T-helper 1 cell treated with Interleukin-12 subunit alpha and Interleukin-12 subunit beta and Interleukin-4 antibody, amounts not matched to agents 30 μg/mL and 1 μg/mL, for 36 hours (primary cell): ENCODE data around the gene CAPNS2.

Source experiments
- H3K27ac Mint-ChIP-seq: one replicate; pipeline ENCODE4 v1.8.0; 2021; ENCODE audit warnings: mild to moderate bottlenecking, mixed read lengths
- H3K27me3 Mint-ChIP-seq: one replicate; pipeline ENCODE4 v1.8.0; 2021; ENCODE audit warnings: low read depth, mixed read lengths
- H3K36me3 Mint-ChIP-seq: one replicate; pipeline ENCODE4 v1.8.0; 2021; ENCODE audit warnings: low read depth, mixed read lengths
- H3K4me1 Mint-ChIP-seq: one replicate; pipeline ENCODE4 v1.8.0; 2021; ENCODE audit warnings: low read depth, mixed read lengths
- H3K4me3 Mint-ChIP-seq: one replicate; pipeline ENCODE4 v1.8.0; 2021; ENCODE audit warnings: mild to moderate bottlenecking, moderate library complexity, mixed read lengths
- H3K9me3 Mint-ChIP-seq: one replicate; pipeline ENCODE4 v1.8.0; 2021; ENCODE audit warnings: mixed read lengths

Gene CAPNS2

GRCh38 chr16:55557186-55557585 lies 9.3 kb upstream of the CAPNS2 start:
- H3K27ac Mint-ChIP-seq, result no peak overlapping the region
- no peaks in the 10 kb centered on the region for H3K36me3 Mint-ChIP-seq
- H3K4me3 Mint-ChIP-seq, result no peak overlapping the region
- no peaks in the 10 kb centered on the region for H3K9me3 Mint-ChIP-seq
- H3K4me1 Mint-ChIP-seq, result no peaks in the 10 kb centered on the region
- no peaks in the 10 kb centered on the region for H3K27me3 Mint-ChIP-seq

GRCh38 chr16:55559233-55559632 lies 7.3 kb upstream of the CAPNS2 start:
- Mint-ChIP-seq H3K27me3 (peaks cover 6% of the 10 kb centered on the region), H3K4me3 (no peak overlapping the region), H3K36me3 (no peaks in the 10 kb centered on the region), H3K4me1 (no peaks in the 10 kb centered on the region), H3K9me3 (no peaks in the 10 kb centered on the region), H3K27ac (no peak overlapping the region)

- Mint-ChIP-seq H3K9me3 (no peaks in the 10 kb centered on the region), H3K27me3 (peaks cover 6% of the 10 kb centered on the region), H3K36me3 (no peaks in the 10 kb centered on the region), H3K27ac (no peak overlapping the region), H3K4me3 (no peak overlapping the region), H3K4me1 (no peaks in the 10 kb centered on the region)
These were observed 6.5 kb upstream of the CAPNS2 start for GRCh38 chr16:55559933-55560516.

- Mint-ChIP-seq H3K4me1 (no peaks in the 10 kb centered on the region), H3K4me3 (no peak overlapping the region), H3K27me3 (peaks cover 6% of the 10 kb centered on the region), H3K27ac (no peak overlapping the region), H3K9me3 (no peaks in the 10 kb centered on the region), H3K36me3 (no peaks in the 10 kb centered on the region)
These were observed 5.1 kb upstream of the CAPNS2 start for GRCh38 chr16:55561319-55561848.

- Mint-ChIP-seq H3K4me1 (no peaks in the 10 kb centered on the region), H3K27ac (no peak overlapping the region), H3K36me3 (no peaks in the 10 kb centered on the region), H3K27me3 (peaks cover 12% of the 10 kb centered on the region), H3K4me3 (no peak overlapping the region), H3K9me3 (no peaks in the 10 kb centered on the region)
These were observed 3.5 kb upstream of the CAPNS2 start for GRCh38 chr16:55562936-55563335.

- Mint-ChIP-seq H3K9me3 (no peaks in the 10 kb centered on the region), H3K4me1 (no peaks in the 10 kb centered on the region), H3K27me3 (peaks cover 12% of the 10 kb centered on the region), H3K4me3 (no peak overlapping the region), H3K36me3 (no peaks in the 10 kb centered on the region), H3K27ac (no peak overlapping the region)
These were observed 2.7 kb upstream of the CAPNS2 start for GRCh38 chr16:55563797-55564196.

- Mint-ChIP-seq H3K4me3 (no peak overlapping the region), H3K36me3 (no peaks in the 10 kb centered on the region), H3K9me3 (no peaks in the 10 kb centered on the region), H3K27ac (no peak overlapping the region), H3K4me1 (no peaks in the 10 kb centered on the region), H3K27me3 (peaks cover 12% of the 10 kb centered on the region)
These were observed 1.4 kb upstream of the CAPNS2 start for GRCh38 chr16:55565086-55565485.

- no peak overlapping the region for H3K4me3 Mint-ChIP-seq
- no peaks in the 10 kb centered on the region for H3K9me3 Mint-ChIP-seq
These were observed 898 bp downstream of the CAPNS2 start for GRCh38 chr16:55567382-55567781.

GRCh38 chr16:55568207-55568606 lies 1.7 kb downstream of the CAPNS2 start:
- Mint-ChIP-seq H3K27me3 (peaks cover 12% of the 10 kb centered on the region), H3K36me3 (no peaks in the 10 kb centered on the region), H3K27ac (no peak overlapping the region), H3K9me3 (no peaks in the 10 kb centered on the region), H3K4me1 (no peaks in the 10 kb centered on the region), H3K4me3 (no peak overlapping the region)

More at GRCh38 chr16:55567382-55567781, 898 bp downstream of the CAPNS2 start:
- no peaks in the 10 kb centered on the region for H3K36me3 Mint-ChIP-seq
- no peak overlapping the region for H3K27ac Mint-ChIP-seq
- peaks cover 12% of the 10 kb centered on the region for H3K27me3 Mint-ChIP-seq
- H3K4me1 Mint-ChIP-seq, result no peaks in the 10 kb centered on the region

- Mint-ChIP-seq H3K36me3 (no peaks in the 10 kb centered on the region), H3K27ac (no peak overlapping the region), H3K4me1 (no peaks in the 10 kb centered on the region), H3K4me3 (no peak overlapping the region), H3K9me3 (no peaks in the 10 kb centered on the region), H3K27me3 (peaks cover 10% of the 10 kb centered on the region)
These were observed 2.5 kb downstream of the CAPNS2 start for GRCh38 chr16:55569025-55569424.

- H3K9me3 Mint-ChIP-seq, result no peaks in the 10 kb centered on the region
- no peaks in the 10 kb centered on the region for H3K36me3 Mint-ChIP-seq
- H3K27me3 Mint-ChIP-seq, result peaks cover 10% of the 10 kb centered on the region
- no peaks in the 10 kb centered on the region for H3K4me1 Mint-ChIP-seq
- H3K4me3 Mint-ChIP-seq, result no peak overlapping the region
- H3K27ac Mint-ChIP-seq, result no peak overlapping the region
These were observed 3.7 kb downstream of the CAPNS2 start for GRCh38 chr16:55570159-55570558.

- Mint-ChIP-seq H3K36me3 (no peaks in the 10 kb centered on the region), H3K4me3 (no peak overlapping the region), H3K27me3 (peaks cover 10% of the 10 kb centered on the region), H3K27ac (no peak overlapping the region), H3K4me1 (no peaks in the 10 kb centered on the region), H3K9me3 (no peaks in the 10 kb centered on the region)
These were observed 4.9 kb downstream of the CAPNS2 start for GRCh38 chr16:55571191-55571897.

GRCh38 chr16:55572439-55572838 lies 6.0 kb downstream of the CAPNS2 start:
- Mint-ChIP-seq H3K27ac (no peak overlapping the region), H3K36me3 (no peaks in the 10 kb centered on the region), H3K9me3 (no peaks in the 10 kb centered on the region), H3K4me3 (no peak overlapping the region), H3K4me1 (no peaks in the 10 kb centered on the region), H3K27me3 (peaks cover 6% of the 10 kb centered on the region)

GRCh38 chr16:55574811-55575210 lies 8.3 kb downstream of the CAPNS2 start:
- Mint-ChIP-seq H3K36me3 (no peaks in the 10 kb centered on the region), H3K27me3 (peaks cover 5% of the 10 kb centered on the region), H3K27ac (no peak overlapping the region), H3K4me1 (no peaks in the 10 kb centered on the region), H3K9me3 (no peaks in the 10 kb centered on the region), H3K4me3 (no peak overlapping the region)

- no peaks in the 10 kb centered on the region for H3K36me3 Mint-ChIP-seq
- H3K9me3 Mint-ChIP-seq, result no peaks in the 10 kb centered on the region
- H3K27me3 Mint-ChIP-seq, result peaks cover 5% of the 10 kb centered on the region
- H3K4me1 Mint-ChIP-seq, result no peaks in the 10 kb centered on the region
- H3K4me3 Mint-ChIP-seq, result no peak overlapping the region
- H3K27ac Mint-ChIP-seq, result no peak overlapping the region
These were observed 9.0 kb downstream of the CAPNS2 start for GRCh38 chr16:55575496-55575895.
